HG02642 (cell line): ENCODE data around the gene ATAD3C.
A peak's percentile ranks its signal among the peaks of the same experiment; 100 is the strongest.
"Not testable (repeated sequence)": the region's sequence is repeated elsewhere in the genome, so short reads cannot be mapped to it uniquely, and the experiment has no call there.

Source experiments
- ATAC-seq: cut with Tn5 transposase; IDR thresholded peaks from one replicate; pipeline ENCODE4 v1.9.1; 2021; ENCODE audit warnings: mild to moderate bottlenecking; ENCODE audit not compliant: unreplicated experiment, poor library complexity

Gene ATAD3C

DNA sequence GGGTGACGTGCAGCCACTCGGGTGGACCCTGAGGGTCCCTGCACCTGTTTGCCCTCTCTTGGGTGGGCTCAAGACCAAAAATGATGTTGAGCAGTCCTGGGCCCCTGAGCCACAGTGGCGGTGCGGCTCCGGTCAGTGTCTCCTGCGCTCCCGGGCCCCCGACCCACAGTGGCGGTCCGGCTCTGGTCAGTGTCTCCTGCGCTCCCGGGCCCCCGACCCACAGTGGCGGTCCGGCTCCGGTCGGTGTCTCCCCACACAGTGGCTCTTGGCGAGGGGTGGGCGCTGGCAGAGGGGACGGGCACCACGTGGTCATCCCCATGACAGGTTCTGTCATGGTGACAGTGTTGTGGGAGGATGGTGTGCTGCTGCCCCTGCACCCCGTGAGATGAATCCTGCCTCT, 44.8 kb downstream of the ATAD3C start:
- not testable (repeated sequence) for ATAC-seq

GRCh38 chr1:1495461-1495975, 46.0 kb downstream of the ATAD3C start:
- ATAC-seq: not testable (repeated sequence)

- ATAC-seq: not testable (repeated sequence)
Measured at GRCh38 chr1:1504777-1505365, 55.4 kb downstream of the ATAD3C start.

DNA sequence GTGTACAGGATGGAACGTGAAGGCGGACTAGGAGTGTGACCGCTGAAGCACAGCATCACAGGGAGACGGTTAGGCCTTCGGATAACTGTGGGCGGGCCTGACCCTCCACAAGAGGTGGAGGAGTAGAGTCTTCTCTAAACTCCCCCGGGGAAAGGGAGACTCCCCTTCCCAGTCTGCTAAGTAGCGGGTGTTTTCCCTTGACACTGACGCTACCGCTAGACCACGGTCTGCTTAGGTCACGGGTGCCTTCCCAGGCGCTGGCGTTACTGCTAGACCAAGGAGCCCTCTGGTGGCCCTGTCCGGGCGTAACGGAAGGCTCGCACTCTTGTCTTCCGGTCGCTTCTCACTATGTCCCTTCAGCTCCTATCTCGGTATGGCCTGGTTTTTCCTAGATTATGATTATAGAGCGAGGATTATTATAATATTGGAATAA, 55.9 kb downstream of the ATAD3C start:
- peak; percentile 53 for ATAC-seq

- not testable (repeated sequence) for ATAC-seq
Measured at GRCh38 chr1:1505801-1506200, 56.3 kb downstream of the ATAD3C start.

GRCh38 chr1:1507305-1507704, 57.8 kb downstream of the ATAD3C start:
- no peak for ATAC-seq

- not testable (repeated sequence) for ATAC-seq
Measured at GRCh38 chr1:1508775-1509464, 59.4 kb downstream of the ATAD3C start.

- ATAC-seq: not testable (repeated sequence)
Measured at GRCh38 chr1:1509465-1509850, 60.0 kb downstream of the ATAD3C start.

DNA sequence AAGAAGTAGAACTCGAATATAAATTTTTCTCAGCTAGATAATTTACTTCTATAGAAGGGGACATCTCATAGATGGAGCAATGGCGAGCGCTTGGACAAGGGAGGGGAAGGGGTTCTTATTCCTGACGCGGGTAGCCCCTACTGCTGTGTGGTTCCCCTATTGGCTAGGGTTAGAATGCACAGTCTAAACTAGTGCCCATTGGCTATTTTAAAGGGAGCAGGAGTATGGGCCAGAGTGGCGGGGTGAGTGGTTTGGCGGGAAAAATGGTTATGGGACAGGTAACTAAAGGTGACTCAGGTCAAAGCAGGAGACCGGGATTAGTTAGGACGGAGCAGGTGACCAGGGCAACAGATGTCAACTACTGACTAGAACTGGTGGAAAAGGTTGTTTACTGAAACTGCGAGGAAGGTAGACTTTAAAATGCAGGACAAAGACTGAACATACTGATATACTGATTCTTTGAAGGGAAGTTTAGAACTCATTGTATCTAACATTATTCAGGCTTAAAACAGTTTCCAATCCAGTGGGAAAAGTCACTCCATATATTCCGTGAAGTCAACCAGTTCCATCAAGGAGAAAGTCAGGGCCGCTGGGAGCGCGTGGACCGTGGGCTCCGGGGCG, 61.5 kb downstream of the ATAD3C start:
- no peak for ATAC-seq

- peak; percentile 88 for ATAC-seq
Measured at GRCh38 chr1:1511533-1512285, 62.2 kb downstream of the ATAD3C start, which contains the start of gene ATAD3A. ATAD3A (plus strand) TSS chr1:1512162; CDS start chr1:1512269, 107 bp downstream.

DNA sequence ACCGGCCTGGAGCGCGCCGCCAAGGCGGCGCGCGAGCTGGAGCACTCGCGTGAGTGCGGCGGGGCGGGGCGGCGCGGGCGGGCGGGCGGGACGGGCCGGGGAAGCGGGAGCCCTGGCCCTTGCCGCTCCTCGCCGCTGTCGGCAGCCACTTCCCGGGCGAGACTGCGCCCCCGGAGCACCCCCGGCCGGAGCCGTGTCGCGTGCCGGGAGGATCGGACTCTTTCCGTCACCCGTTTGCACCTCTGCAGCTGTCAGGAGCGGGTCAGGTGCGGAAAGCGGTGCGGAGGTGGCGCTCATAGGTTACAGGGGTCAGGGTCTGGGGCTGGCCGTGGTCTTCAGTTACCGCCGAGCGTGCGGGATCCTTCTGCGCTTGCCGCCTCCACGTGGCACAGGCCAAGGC, 62.9 kb downstream of the ATAD3C start:
- ATAC-seq: peak; percentile 13

GRCh38 chr1:1513675-1514074, 64.2 kb downstream of the ATAD3C start:
- ATAC-seq: not testable (repeated sequence)

DNA sequence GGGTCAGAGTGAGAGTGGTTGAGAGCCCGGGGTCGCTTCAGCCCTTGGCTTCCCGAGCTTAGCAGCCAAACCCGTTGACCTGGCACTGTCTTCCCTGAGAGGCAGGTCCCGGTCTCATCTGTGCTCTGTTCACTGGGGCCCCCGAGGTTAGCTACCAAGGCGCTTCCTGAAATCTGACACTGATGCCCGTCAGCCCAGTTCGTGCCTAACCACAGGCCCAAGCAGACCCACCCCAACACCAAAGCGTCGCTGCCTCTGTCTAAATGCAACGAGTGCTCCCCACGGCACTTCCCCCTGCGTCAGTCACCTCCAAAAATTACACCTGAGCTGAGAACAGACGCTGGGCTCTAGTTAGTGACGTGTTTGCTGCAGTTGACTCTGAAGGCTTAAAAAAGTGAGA, 64.9 kb downstream of the ATAD3C start:
- not testable (repeated sequence) for ATAC-seq

DNA sequence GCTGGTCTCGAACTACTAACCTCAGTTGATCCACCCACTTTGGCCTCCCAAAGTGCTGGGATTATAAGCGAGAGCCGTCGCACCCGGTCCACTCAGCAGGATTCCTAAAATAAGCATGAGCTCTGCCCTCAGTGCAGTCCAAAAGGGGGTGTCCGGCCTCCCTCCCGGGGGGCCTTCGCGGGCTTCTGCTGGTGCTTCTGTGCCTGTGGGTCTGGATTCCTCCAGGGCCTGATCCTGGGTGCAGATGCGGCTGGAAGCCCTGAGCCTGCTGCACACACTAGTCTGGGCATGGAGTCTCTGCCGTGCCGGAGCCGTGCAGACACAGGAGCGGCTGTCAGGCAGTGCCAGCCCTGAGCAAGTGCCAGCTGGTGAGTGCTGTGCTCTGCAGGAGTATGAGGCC, 67.4 kb downstream of the ATAD3C start:
- ATAC-seq: not testable (repeated sequence)

DNA sequence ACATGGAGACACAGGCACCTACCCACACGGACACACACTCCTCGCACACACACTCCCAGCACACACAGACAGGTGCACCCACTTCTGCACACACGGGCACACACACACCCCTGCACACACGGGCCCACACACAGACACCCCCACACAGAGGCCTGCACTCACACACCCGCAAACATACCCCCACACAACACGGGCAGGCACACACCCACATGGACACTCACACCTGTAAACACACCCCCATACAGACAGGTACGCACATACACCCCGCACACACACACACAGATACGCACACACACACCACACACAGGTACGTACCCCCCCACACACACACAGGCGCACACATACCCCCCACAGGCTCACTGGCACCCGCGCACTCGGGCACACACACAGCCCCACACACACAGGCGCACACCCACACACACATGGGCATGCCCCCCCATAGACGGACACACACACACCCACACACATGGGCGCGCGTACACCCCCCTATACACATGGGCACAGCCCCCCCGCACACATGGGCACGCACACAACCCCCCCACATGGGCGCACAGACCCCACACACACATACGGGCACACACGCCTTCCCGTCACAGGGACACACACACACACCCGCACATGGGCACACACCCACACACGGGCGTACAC, 68.6 kb downstream of the ATAD3C start:
- ATAC-seq: no peak

- ATAC-seq: not testable (repeated sequence)
Measured at GRCh38 chr1:1518621-1519007, 69.1 kb downstream of the ATAD3C start.
